ENCODE data around the gene LINGO3. TPM values are rescaled to one million over a fixed set of nuclear protein-coding genes. Genes with fewer than 3 reads are reported as not detected.
A peak's percentile ranks its signal among the peaks of the same experiment; 100 is the strongest.

The LINGO3 gene
- total RNA-seq, 2 experiments from 2014 or later = 0.16 to 0.27 TPM

DNA sequence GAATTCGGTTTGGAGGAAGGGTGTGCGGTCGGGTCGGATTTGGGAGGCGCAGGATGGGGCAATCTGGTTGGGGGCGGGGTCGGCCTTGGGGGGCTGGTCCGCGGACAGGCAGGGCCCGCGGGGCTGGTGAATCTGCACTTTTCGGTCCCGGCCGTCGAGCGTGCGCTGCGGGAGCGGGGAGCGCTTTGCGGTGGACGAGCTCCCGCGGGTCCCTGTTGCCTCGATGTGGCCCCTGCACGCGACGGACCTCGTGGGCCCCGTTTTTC is 37.9 kb downstream of the LINGO3 start:
- ATAC-seq (no peak), DNase-seq (no peak)
- H3K27ac Mint-ChIP-seq = peak overlapping the region; percentile 90
- peaks cover 42% of the 10 kb centered on the region for H3K36me3 Mint-ChIP-seq (ENCODE audit: low read depth)
- ChIA-PET POLR2A (interaction anchor here (0.6 to 11.0 kb wide), 26 partner anchors 9 to 1094 kb away, joined by 3 to 102 read pairs (median 4); partner anchors contain the start of genes AMH, GADD45B, IZUMO4 and JSRP1), CTCF (interaction anchor here (0.8 to 2.7 kb wide), 3 partner anchors 8 to 16 kb away, joined by 3 to 9 read pairs (median 5); no protein-coding TSS in a partner anchor)
- intact Hi-C loops (cut with micrococcal nuclease) = loop anchor here (2.0 kb wide), 1 partner anchor 31 kb away; no protein-coding TSS in a partner anchor
- no peak for TF ChIP-seq CTCF (IDR thresholded peaks at IDR 0.05)
- no peaks in the 10 kb centered on the region for H3K9me3 Mint-ChIP-seq
- no peaks in the 10 kb centered on the region for H3K27me3 Mint-ChIP-seq
- H3K4me3 Mint-ChIP-seq = peak overlapping the region; percentile 85
- H3K4me1 Mint-ChIP-seq (ENCODE audit: low read depth) = peaks cover 38% of the 10 kb centered on the region

GRCh38 chr19:2269244-2270156 is 38.5 kb downstream of the LINGO3 start:
- Mint-ChIP-seq H3K4me3 (peak overlapping the region; percentile 85), H3K9me3 (no peaks in the 10 kb centered on the region), H3K36me3 (ENCODE audit: low read depth) (peaks cover 39% of the 10 kb centered on the region), H3K4me1 (ENCODE audit: low read depth) (peaks cover 35% of the 10 kb centered on the region), H3K27me3 (no peaks in the 10 kb centered on the region), H3K27ac (peak overlapping the region; percentile 90)
- DNase-seq (peak; percentile 98), ATAC-seq (peak; percentile 80)
- ChIA-PET POLR2A (interaction anchor here (0.6 to 11.0 kb wide), 24 partner anchors 9 to 1095 kb away, joined by 3 to 102 read pairs (median 4); partner anchors contain the start of genes AMH, GADD45B, IZUMO4 and JSRP1), CTCF (interaction anchor here (0.8 to 0.9 kb wide), 2 partner anchors 11 to 15 kb away, joined by 3 to 5 read pairs; no protein-coding TSS in a partner anchor)
- no peak for TF ChIP-seq CTCF (IDR thresholded peaks at IDR 0.05)
- intact Hi-C loops (cut with micrococcal nuclease) = loop anchor here (2.0 kb wide), 1 partner anchor 31 kb away; no protein-coding TSS in a partner anchor

DNA sequence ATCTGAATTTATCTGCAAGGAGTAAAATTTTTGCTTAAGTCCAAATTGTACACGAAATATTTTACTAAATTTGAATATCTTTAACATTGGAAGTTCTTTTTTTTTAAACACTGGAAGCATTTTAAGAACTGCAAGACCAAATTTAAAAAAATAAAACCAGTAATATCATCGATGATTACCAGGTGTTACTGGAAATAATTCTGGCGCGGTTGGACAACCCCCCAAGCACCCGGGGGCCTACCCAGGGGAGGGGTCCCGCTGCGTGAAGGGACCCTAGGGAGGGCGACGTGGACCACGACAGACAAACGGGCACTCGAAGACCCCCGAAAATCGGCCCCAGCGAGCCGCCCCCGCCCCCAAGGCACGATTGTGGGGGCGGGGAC is 39.1 kb downstream of the LINGO3 start:
- ChIA-PET POLR2A (interaction anchor here (1.0 to 11.0 kb wide), 3 partner anchors 17 to 29 kb away, joined by 3 to 102 read pairs (median 6); partner anchors contain the start of genes AMH and JSRP1), CTCF (no interaction called here)
- H3K9me3 Mint-ChIP-seq = no peaks in the 10 kb centered on the region
- no peak for TF ChIP-seq CTCF (IDR thresholded peaks at IDR 0.05)
- peak overlapping the region; percentile 85 for H3K4me3 Mint-ChIP-seq
- no peak for ATAC-seq
- H3K27me3 Mint-ChIP-seq = no peaks in the 10 kb centered on the region
- peaks cover 32% of the 10 kb centered on the region for H3K36me3 Mint-ChIP-seq (ENCODE audit: low read depth)
- peaks cover 29% of the 10 kb centered on the region for H3K4me1 Mint-ChIP-seq (ENCODE audit: low read depth)
- DNase-seq = no peak
- H3K27ac Mint-ChIP-seq = peak overlapping the region; percentile 75
- intact Hi-C loops (cut with micrococcal nuclease) = no loop called here

DNA sequence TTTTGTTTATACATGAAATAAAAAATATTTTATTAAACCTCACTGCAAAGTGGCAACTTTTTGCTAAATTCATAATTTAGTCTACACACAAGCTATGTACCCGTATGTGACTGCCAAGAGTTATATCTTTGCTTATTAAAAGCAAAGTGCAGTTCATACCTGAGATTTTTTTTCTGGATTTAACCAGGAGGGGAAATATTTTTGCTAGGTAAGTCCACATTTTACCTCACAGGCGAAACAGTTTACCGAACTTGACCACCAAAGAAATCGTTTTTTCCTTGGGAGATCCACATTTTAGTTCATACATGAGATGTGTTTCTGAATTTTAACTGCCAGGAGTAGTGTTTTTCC is 39.5 kb downstream of the LINGO3 start:
- ChIA-PET CTCF (no interaction called here), POLR2A (interaction anchor here (1.0 to 11.0 kb wide), 2 partner anchors 16 to 28 kb away, joined by 3 to 102 read pairs; partner anchors contain the start of genes AMH and JSRP1)
- Mint-ChIP-seq H3K4me3 (peak overlapping the region; percentile 85), H3K4me1 (ENCODE audit: low read depth) (peaks cover 27% of the 10 kb centered on the region), H3K27me3 (no peaks in the 10 kb centered on the region), H3K27ac (peak overlapping the region; percentile 64), H3K9me3 (no peaks in the 10 kb centered on the region), H3K36me3 (ENCODE audit: low read depth) (peaks cover 28% of the 10 kb centered on the region)
- TF ChIP-seq CTCF (IDR thresholded peaks at IDR 0.05) = no peak
- no peak for DNase-seq
- intact Hi-C loops (cut with micrococcal nuclease) = no loop called here
- no peak for ATAC-seq
